ENCODE data around the gene KLF13.
"Not testable (repeated sequence)": the region's sequence is repeated elsewhere in the genome, so short reads cannot be mapped to it uniquely, and the experiment has no call there.

KLF13 gene

GRCh38 chr15:31347067-31347975 is 20.7 kb downstream of the KLF13 start:
- DNase-seq = peak; percentile 81

- DNase-seq = no peak
Measured at GRCh38 chr15:31347981-31348803, 21.6 kb downstream of the KLF13 start.

- DNase-seq = no peak
Measured at GRCh38 chr15:31349233-31350141, 22.9 kb downstream of the KLF13 start.

GRCh38 chr15:31350771-31351170 is 24.1 kb downstream of the KLF13 start:
- no peak for DNase-seq

- no peak for DNase-seq
Measured at GRCh38 chr15:31352339-31352751, 25.7 kb downstream of the KLF13 start.

- peak; percentile 41 for DNase-seq
Measured at GRCh38 chr15:31352911-31353811, 26.5 kb downstream of the KLF13 start.

GRCh38 chr15:31353931-31354330 is 27.3 kb downstream of the KLF13 start:
- no peak for DNase-seq

GRCh38 chr15:31356097-31356496 is 29.5 kb downstream of the KLF13 start:
- DNase-seq = not testable (repeated sequence)

- peak; percentile 33 for DNase-seq
Measured at GRCh38 chr15:31357148-31357547, 30.5 kb downstream of the KLF13 start.

- DNase-seq = no peak
Measured at GRCh38 chr15:31358163-31358562, 31.5 kb downstream of the KLF13 start.

GRCh38 chr15:31358957-31359701 is 32.5 kb downstream of the KLF13 start:
- no peak for DNase-seq

GRCh38 chr15:31359702-31360111 is 33.1 kb downstream of the KLF13 start:
- no peak for DNase-seq

- DNase-seq = no peak
Measured at GRCh38 chr15:31360158-31360561, 33.5 kb downstream of the KLF13 start.

GRCh38 chr15:31360843-31361763 is 34.5 kb downstream of the KLF13 start:
- peak; percentile 90 for DNase-seq

- DNase-seq = no peak
Measured at GRCh38 chr15:31361764-31362515, 35.3 kb downstream of the KLF13 start.

- no peak for DNase-seq
Measured at GRCh38 chr15:31362886-31363285, 36.3 kb downstream of the KLF13 start.

GRCh38 chr15:31364301-31365031 is 37.8 kb downstream of the KLF13 start:
- DNase-seq = no peak

- DNase-seq = no peak
Measured at GRCh38 chr15:31365032-31365654, 38.5 kb downstream of the KLF13 start.
